Hepatocyte (in vitro differentiated cells): ENCODE results near the gene GPATCH8.

Experiments
- CTCF ChIP-seq: fragments of 200-600 bp; sonication (generic); IDR thresholded peaks from 2 replicates; pipeline ENCODE4 v1.5.1; 2016; ENCODE audit warnings: antibody characterized with exemption, mild to moderate bottlenecking; ENCODE audit not compliant: poor library complexity
- EZH2 ChIP-seq: fragments of 200-600 bp; sonication (generic); IDR thresholded peaks from 2 replicates; pipeline ENCODE4 v1.6.1; 2016; ENCODE audit warnings: antibody characterized with exemption, mild to moderate bottlenecking, borderline replicate concordance

GRCh38 chr17:44375196-44376017 lies 127.8 kb downstream of the GPATCH8 start:
- TF ChIP-seq EZH2 = no peak
- TF ChIP-seq CTCF = no peak
